ENCODE results near the gene JMJD1C. TPM values are rescaled to one million over a fixed set of nuclear protein-coding genes. Genes with fewer than 3 reads are reported as not detected.
A peak's percentile ranks its signal among the peaks of the same experiment; 100 is the strongest.

Gene JMJD1C
- total and polyA plus RNA-seq, 2 donors (not counting 3 experiments of a cell fraction or from before 2014, with no cell fraction given) = 32.1 to 97.1 TPM

- H3K36me3 ChIP-seq (ENCODE audit: control insufficient read depth in 2 of 2, extremely low read depth in 1 of 2, insufficient read depth in 2 of 2, low read length in 2 of 2) = no peaks in the 10 kb centered on the region
- intact Hi-C loops (cut with micrococcal nuclease) (loop anchor here (1.0 to 5.0 kb wide), 5 partner anchors 56 to 259 kb away; no protein-coding TSS in a partner anchor), dilution Hi-C loops (cut with MboI; ENCODE audit: extremely low pct_ligation_motif_present, low sequenced_read_pairs) (no loop called here)
- H3K27me3 ChIP-seq (ENCODE audit: control insufficient read depth in 2 of 2, insufficient read depth in 2 of 2, low read length in 2 of 2) = no peaks in the 10 kb centered on the region
- DNase-seq (ENCODE audit: low read depth, low spot score) (peak; percentile 77), FAIRE-seq (no peak)
- H3K4me3 ChIP-seq (replicated peaks in 1 of 3; ENCODE audit: insufficient read depth in 1 of 3, low read depth in 1 of 3, low read length in 3 of 3) = peak overlapping the region; percentile 55 to 98 (median 83)
- TF ChIP-seq POLR2A (IDR thresholded peaks at IDR 0.05; ENCODE audit: low read depth, low read length) = no peak
- TF ChIP-seq MAX (IDR thresholded peaks at IDR 0.05; ENCODE audit: insufficient read depth, insufficient read length) = no peak
- TF ChIP-seq POLR2AphosphoS5 (IDR thresholded peaks at IDR 0.05; ENCODE audit: insufficient read depth, low read depth, low read length) = no peak
- TF ChIP-seq GATA2 (IDR thresholded peaks at IDR 0.05; ENCODE audit: insufficient read depth, insufficient read length, low read depth, low read length) = no peak
- TF ChIP-seq CTCF (IDR thresholded peaks at IDR 0.05; ENCODE audit: extremely low read depth in 1 of 2, insufficient read depth in 1 of 2, low read depth in 1 of 2, low read length in 2 of 2) = no peak
- TF ChIP-seq EZH2 (IDR thresholded peaks at IDR 0.05; ENCODE audit: borderline replicate concordance, low read depth, low read length, severe bottlenecking) = no peak
- TF ChIP-seq FOS (IDR thresholded peaks at IDR 0.05; ENCODE audit: borderline replicate concordance, insufficient read depth, low read length) = no peak
- TF ChIP-seq JUN (IDR thresholded peaks at IDR 0.05; ENCODE audit: borderline replicate concordance, insufficient read depth, insufficient read length, low read depth) = no peak
- TF ChIP-seq MYC (IDR thresholded peaks at IDR 0.05; ENCODE audit: low read depth, low read length) = no peak
- no peaks in the 10 kb centered on the region for H4K20me1 ChIP-seq (replicated peaks; ENCODE audit: control insufficient read depth, extremely low read depth, insufficient read depth, low read length)
- no peaks in the 10 kb centered on the region for H3K9me1 ChIP-seq (replicated peaks; ENCODE audit: control insufficient read depth, extremely low read depth, insufficient read depth, low read length)
- H2AFZ ChIP-seq (ENCODE audit: low read depth, low read length) = peak overlapping the region; percentile 81
- peak overlapping the region; percentile 87 for H3K9ac ChIP-seq (replicated peaks; ENCODE audit: extremely low read depth, insufficient read depth, low read length)
- peak overlapping the region; percentile 82 for H3K27ac ChIP-seq (ENCODE audit: insufficient read depth, low read depth, low read length)
- peaks cover 68% of the 10 kb centered on the region for H3K79me2 ChIP-seq (ENCODE audit: control insufficient read depth, insufficient read depth, low read length)
- H3K4me1 ChIP-seq (ENCODE audit: control insufficient read depth, extremely low read depth, insufficient read depth, low read length) = peaks cover 5% of the 10 kb centered on the region
- BruUV-seq (replicated peaks) = TSS peak; percentile 77
- H3K9me3 ChIP-seq (replicated peaks; ENCODE audit: control insufficient read depth, insufficient read depth, low read length) = no peaks in the 10 kb centered on the region
- CTCF ChIA-PET = interaction anchor here (0.7 to 3.5 kb wide), 9 partner anchors 13 to 299 kb away, joined by 3 to 20 read pairs (median 4); no protein-coding TSS in a partner anchor
- H3K4me2 ChIP-seq (ENCODE audit: insufficient read depth, low read length) = peak overlapping the region; percentile 98
- POLR2A ChIA-PET = interaction anchor here (0.6 to 2.2 kb wide), 4 partner anchors 13 to 198 kb away, joined by 3 to 14 read pairs (median 3); no protein-coding TSS in a partner anchor
Measured at GRCh38 chr10:63466144-63466935, 563 bp upstream of the JMJD1C start.

Data from endothelial cell of umbilical vein (primary cell).